AG08396 (cell line): ENCODE data around the gene TEKTIP1.
"Not testable (repeated sequence)": the region's sequence is repeated elsewhere in the genome, so short reads cannot be mapped to it uniquely, and the experiment has no call there.

ENCODE experiments used
- DNase-seq: peaks from one replicate; pipeline ENCODE4 v3.0.0; 2012; ENCODE audit warnings: low spot score, mixed read lengths

The TEKTIP1 gene

DNA sequence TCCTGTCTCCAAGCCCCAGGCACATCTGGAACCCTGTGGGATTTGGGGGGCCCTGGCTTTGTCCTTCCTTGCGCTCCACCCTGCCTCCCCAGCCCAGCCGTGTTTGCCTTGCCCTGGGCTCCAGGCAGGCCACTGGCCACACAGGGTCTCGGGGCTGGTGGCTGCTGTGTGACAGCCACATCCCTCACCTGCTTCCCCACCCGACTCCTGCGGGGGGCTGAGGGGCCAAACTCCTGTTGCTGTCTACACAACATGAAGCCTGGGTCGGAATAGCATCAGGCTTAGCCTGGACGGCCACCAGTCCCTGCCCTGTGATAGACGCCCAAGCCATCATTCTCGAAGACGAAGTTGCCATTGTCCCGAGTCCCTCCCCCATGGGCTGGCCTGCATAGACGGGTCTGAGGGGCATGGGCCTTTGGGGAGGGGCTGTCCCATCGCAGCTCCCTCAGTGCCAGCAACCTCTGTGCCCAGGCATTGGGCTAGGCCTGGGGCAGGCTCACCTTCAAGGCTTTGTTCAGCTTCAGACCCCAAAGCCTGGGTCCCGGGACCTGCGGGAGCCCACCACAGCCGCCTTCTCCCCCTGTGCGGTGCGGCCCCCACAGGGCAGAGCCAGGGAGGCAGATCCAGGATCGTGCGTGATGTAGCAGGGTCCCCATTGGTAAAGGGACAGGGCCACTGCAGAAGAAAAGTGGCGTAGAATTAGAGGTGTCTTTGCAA lies 15.5 kb upstream of the TEKTIP1 start:
- no peak for DNase-seq

DNA sequence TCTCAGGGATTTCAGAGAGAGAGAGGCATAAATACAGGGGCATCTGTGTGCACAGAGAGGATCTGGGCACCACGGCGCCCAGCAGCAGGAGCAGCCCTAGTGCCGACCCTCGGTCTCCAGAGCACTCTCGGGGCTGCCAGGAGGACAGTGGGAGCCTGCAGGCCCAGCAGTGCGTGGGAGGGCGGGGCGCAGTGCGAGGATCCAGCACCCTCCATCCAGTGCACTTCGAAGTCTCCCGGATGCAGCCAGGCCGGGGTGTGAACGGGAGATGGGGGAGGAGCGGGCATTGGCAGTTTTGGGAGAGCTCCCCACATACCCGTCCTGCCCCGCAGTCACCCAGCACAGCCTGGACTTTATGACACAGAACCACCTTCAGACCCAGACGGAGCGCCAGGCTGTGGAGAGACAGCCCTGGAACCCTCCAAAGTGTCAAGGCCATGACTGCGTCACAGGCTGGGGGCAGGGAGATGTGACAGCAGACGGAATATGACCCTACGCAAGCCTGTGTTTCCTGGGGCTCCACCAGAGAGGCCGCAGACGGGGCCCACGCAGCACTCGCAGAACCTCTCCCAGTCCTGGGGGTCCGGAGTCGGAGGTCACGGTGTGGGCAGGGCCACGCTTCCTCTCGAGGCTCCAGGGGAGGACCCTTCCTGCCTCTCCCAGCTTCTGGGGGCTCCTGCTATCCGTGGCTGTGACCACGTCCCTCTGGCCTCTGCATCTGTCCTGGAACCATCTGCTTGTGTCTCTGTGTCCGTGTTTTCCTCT lies 14.7 kb upstream of the TEKTIP1 start:
- no peak for DNase-seq

DNA sequence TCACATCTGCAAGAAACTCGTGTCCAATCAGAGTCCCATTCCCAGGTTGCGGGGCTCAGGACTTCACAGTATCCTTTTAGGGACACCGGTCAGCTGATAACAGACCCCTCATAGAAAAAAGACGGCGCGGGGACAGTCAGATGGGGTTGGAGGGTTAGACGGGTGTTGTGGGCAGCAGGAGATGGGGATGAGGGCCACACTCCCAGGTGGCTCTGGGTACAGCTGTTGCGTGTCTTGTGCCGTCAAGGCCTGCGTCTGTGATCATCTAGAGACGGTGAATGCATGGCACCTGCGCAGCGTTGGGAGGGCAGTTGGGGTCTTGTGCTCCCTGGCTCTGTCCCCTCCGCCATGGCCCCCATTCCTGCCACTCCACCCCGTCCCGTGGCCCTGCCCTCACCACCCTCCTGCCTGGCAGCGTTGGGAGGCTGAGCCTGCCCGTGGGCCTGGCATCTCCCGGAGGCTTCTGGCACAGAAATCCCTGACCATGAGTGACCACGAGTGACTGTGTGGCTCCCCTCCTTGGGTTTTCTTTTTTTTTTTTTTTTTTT lies 14.0 kb upstream of the TEKTIP1 start:
- DNase-seq, result no peak

DNA sequence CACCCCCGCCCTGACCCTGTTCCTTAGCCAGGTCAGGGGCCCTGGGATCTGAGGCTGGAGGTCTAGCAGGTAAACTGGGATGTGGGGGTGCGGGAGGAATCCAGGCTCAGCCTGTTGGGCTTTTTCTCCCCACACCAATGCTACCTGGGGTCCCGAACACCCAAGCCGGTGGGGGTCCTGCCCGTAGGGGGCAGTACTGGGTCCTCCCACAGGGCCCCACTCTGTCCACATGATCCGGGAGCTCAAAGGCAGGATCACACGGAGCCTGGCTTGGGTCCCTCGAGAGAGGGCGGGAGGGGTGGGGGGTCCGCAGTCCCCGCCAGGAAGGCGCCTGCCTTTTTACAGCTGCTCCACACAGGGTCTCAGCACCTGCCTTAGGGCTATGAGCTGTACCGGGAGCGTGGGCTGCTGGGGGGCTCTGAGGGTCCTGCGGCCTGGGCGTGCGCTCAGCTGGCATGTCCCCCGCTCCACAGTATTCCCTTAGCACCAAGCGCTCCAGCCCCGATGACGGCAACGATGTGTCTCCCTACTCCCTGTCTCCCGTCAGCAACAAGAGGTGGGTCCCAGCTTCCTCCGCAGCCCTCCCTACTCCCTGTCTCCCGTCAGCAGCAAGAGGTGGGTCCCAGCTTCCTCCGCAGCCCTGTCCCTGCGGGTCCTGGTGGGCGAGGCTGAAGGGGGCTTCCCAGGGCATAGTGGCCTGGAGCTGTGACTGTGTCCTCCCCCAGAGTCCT lies 12.3 kb upstream of the TEKTIP1 start:
- no peak for DNase-seq

DNA sequence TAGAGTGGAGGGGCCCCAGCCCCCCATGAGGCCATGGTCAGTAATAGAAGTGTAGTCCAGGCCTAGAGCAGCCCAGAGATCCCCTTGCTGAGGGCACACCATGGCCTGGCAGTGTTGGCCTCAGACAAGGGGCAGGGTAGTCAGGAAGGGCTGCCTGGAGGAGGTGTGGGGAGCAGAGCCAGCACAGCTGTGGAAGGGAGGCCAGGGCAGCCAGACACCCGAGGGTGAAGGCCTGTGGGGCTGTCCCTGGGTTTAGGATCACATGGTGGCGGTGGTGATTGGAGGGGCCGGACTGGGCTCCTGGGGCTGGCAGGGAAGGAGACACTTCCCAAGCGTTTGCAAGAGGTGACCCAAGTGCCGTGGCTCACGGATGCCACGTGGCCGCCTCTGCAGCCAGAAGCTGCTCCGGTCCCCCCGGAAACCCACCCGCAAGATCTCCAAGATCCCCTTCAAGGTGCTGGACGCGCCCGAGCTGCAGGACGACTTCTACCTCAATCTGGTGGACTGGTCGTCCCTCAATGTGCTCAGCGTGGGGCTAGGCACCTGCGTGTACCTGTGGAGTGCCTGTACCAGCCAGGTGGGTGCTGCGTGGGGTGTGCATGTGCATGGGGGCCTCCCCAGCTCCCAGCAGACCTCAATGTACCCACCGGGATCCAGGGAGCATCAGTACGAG lies 11.6 kb upstream of the TEKTIP1 start:
- DNase-seq, result no peak

DNA sequence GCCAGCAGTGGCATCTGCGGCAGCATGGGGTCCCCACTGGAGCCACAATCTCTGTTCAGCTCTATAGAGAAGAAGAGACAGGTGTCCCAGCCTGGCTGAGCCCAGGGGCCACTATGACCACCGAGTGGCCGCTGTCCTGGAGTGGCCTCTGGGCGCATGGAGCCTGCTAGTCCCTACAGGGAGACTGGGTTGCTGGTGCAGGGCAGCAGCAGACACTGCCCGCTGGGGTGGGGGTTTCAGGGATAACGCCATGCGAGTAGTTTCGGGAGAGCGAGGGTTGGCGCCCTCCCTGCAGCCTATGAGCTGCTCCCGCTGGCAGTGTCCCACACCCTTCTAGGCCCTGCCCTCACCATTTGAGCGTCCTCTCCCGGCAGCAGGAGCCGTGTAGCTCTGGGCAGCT lies 10.9 kb upstream of the TEKTIP1 start:
- no peak for DNase-seq

DNA sequence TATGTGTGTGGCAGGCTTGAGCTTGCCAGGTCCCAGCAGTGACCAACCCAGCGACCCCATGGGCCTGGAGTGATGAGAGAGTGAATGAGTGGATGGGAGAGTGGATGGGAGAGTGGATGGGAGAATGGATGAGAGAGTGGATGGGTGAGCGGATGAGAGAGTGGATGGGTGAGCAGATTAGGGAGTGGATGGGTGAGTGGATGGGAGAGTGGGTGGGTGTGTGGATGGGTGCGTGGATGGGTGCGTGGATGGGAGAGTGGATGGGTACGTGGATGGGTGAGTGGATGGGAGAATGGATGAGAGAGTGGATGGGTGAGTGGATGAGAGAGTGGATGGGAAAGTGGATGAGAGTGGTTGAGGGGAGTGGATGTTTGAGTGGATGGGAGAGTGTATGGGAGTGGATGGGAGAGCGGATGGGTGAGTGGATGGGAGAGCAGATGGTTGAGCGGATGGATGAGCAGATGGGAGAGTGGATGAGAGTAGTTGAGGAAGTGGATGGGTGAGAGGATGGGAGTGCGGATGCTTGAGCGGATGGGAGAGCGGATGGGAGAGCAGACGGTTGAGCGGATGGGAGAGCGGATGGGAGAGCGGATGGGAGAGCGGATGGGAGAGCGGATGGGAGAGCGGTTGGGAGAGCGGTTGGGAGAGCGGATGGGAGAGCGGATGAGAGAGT lies 10.3 kb upstream of the TEKTIP1 start:
- DNase-seq, result no peak

DNA sequence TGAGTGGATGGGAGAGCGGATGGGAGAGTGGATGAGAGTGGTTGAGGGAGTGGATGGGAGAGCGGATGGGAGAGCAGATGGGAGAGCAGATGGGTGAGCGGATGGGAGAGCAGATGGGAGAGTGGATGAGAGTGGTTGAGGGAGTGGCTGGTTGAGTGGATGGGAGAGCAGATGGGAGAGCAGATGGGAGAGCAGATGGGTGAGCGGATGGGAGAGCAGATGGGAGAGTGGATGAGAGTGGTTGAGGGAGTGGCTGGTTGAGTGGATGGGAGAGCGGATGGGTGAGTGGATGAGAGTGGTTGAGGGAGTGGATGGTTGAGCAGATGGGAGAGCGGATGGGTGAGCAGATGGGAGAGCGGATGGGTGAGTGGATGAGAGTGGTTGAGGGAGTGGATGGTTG lies 9.7 kb upstream of the TEKTIP1 start:
- not testable (repeated sequence) for DNase-seq

DNA sequence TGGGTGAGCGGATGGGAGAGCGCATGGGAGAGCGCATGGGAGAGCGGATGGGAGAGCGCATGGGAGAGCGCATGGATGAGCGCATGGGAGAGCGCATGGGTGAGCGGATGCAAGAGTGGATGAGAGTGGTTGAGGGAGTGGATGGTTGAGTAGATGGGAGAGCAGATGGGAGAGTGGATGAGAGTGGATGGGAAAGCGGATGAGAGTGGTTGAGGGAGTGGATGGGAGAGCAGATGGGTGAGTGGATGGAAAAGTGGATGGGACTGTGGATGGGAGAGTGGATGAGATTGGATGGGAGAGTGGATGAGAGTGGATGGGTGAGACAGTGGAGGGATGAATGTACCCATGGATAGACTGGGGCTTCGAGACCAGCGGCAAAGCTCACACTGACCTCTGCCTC lies 8.6 kb upstream of the TEKTIP1 start:
- no peak for DNase-seq

DNA sequence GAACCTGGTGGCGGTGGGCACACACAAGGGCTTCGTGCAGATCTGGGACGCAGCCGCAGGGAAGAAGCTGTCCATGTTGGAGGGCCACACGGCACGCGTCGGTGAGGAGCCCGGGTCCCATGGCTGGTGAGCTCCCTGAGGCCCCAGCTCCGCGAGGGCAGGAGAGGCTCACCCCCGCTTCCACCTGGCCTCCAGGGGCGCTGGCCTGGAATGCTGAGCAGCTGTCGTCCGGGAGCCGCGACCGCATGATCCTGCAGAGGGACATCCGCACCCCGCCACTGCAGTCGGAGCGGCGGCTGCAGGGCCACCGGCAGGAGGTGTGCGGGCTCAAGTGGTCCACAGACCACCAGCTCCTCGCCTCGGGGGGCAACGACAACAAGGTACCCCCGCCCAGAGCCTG lies 7.3 kb upstream of the TEKTIP1 start:
- no peak for DNase-seq

DNA sequence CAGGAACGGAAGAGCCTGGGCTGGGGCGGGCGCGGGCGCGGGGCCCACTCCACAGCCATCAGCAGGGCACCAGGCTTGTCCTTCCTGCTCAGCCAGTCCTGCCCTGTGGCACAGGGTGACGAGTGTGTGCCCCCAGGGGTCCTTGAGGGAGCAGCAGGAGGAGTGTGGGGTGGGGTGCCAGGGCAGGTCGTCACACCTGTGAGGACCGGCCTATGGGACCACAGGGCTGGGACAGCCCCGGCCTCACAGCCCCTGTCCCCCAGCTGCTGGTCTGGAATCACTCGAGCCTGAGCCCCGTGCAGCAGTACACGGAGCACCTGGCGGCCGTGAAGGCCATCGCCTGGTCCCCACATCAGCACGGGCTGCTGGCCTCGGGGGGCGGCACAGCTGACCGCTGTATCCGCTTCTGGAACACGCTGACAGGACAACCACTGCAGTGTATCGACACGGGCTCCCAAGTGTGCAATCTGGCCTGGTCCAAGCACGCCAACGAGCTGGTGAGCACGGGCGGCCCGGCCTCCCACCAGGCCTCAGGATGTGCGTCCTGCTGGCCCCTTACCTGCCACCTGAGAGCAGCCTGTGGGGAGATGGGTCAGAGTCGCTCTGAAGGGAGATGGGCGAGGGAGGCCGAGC lies 6.7 kb upstream of the TEKTIP1 start:
- DNase-seq, result no peak

DNA sequence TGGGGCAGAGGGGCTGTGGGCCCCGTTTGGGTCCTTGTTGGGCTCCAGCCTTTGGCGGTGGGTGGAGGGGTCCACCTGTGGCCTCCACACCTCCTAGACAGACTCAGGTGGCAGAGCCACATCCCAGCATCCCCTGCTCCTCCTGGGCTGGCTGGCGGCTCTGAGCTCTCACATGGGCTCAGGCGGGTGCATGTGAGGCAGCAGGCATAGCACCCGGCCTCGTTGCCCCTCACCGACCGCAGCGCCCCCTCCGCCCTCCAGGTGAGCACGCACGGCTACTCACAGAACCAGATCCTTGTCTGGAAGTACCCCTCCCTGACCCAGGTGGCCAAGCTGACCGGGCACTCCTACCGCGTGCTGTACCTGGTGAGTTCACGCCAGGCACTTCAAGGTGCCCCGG lies 5.9 kb upstream of the TEKTIP1 start:
- DNase-seq, result no peak

DNA sequence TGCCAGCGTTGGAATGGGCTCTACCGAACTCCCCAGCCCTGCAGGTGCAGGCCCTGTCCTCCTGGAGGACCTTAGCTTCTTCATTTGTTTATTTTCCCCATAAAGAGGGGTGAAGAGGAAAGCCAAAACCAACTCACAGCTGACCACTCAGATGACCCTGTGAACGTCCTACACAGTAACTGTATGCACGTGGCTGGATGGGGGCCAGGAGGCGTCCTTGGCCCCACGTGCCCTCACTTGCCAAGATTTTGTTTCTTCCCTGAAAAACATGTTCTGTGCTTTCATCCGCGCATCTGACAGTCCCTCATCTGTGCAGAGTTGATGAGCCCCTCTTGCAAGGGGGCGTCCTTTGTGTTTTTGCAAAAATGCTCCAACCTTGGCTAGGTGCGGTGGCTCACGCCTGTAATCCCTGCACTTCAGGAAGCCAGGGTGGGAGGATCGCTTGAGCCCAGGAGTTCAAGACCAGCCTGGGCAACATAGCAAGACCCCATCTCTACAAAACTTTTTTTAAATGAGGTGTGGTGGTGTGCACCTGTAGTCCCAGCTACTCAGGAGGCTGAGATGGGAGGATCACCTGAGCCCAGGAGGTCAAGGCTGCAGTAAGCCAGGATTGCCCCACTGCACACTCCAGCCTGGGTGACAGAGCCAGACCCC lies 5.3 kb upstream of the TEKTIP1 start:
- no peak for DNase-seq

DNA sequence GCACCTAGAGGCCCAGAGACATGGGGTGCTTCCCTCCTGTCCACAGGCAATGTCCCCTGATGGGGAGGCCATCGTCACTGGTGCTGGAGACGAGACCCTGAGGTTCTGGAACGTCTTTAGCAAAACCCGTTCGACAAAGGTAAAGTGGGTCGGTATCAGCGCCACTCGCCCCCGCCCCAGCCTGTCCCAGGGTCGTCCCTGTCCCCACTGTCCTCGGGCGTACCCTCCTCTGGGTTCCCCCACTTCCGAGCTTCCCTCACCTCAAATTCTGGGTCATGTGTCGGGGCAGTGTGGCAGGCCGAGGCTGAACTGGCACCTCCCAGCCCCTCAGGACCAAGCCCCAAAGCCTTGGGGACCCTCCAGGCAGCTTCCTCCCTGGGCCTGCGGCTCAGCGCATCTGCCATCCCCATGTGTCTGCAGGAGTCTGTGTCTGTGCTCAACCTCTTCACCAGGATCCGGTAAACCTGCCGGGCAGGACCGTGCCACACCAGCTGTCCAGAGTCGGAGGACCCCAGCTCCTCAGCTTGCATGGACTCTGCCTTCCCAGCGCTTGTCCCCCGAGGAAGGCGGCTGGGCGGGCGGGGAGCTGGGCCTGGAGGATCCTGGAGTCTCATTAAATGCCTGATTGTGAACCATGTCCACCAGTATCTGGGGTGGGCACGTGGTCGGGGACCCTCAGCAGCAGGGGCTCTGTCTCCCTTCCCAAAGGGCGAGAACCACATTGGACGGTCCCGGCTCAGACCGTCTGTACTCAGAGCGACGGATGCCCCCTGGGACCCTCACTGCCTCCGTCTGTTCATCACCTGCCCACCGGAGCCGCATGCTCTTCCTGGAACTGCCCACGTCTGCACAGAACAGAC lies 4.4 kb upstream of the TEKTIP1 start:
- DNase-seq, result no peak

DNA sequence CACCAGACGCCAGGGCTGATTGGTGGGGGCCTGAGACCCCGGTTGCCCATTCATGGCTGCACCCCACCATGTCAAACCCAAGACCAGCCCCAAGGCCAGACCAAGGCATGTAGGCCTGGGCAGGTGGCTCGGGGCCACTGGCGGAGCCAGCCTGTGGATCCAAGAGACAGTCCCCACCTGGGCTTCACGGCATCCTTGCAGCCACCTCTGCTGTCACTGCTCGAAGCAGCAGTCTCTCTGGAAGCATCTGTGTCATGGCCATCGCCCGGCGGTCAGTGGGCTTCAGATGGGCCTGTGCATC lies 3.8 kb upstream of the TEKTIP1 start:
- no peak for DNase-seq

DNA sequence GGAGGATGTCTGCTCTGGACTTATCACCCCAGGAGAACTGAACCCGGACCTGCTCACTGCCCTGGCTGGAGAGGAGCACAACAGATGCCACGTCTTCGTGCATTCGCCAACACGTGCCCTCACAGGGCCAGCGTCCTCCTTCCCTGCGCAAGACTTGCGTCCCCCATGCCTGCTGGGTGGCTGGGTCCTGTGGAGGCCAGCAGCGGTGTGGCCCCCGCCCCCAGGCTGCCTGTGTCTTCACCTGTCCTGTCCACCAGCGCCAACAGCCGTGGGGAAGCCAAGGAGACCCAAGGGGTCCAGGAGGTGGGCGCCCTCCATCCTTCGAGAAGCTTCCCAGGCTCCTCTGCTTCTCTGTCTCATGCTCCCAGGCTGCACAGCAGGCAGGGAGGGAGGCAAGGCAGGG lies 3.4 kb upstream of the TEKTIP1 start:
- DNase-seq, result no peak

DNA sequence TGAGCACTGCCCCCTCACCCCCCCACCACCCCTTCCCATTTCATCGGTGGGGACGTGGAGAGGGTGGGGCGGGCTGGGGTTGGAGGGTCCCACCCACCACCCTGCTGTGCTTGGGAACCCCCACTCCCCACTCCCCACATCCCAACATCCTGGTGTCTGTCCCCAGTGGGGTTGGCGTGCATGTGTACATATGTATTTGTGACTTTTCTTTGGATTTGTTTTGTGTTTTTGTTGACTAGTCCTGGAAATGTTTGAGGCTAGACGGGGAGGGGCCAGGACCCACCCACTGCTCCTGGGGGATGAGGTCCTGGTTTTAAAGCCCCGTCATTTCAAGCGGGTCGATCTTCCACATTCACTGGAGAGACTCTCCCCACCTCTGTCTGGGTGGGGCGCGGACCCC lies 3.0 kb upstream of the TEKTIP1 start:
- no peak for DNase-seq

DNA sequence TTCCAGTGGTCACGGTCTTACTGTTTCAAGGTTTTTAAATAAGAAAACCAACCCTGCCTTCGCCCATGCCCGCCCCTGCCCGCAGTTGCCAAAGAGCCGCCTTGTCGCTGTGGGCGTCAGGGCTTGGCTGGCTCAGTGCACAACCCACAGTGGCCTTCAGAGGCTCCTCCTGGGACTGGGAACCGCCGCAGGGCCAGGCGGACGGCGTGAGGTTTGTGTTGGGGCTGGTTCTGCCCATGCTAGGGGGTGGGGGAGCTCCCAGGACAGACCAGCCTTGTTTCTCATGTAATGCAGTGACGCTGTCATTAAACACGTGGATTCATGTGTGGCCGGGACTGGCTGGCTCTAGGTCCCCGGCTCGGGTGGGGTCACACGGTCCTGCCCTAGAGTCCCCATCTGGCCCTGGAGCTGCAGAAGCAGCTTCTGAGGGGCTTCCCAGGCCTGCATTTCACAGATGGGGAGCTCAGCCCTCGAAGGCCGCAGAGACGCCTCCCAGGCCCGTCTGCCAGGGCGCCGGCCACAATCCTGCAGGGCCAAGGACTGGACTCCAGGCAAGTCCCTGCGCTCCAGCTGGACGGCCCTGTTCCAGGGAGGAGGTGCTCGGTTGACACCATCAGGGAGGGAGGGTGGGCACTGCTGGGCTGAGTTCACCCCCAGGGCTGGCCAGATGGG lies 2.4 kb upstream of the TEKTIP1 start:
- DNase-seq, result no peak

DNA sequence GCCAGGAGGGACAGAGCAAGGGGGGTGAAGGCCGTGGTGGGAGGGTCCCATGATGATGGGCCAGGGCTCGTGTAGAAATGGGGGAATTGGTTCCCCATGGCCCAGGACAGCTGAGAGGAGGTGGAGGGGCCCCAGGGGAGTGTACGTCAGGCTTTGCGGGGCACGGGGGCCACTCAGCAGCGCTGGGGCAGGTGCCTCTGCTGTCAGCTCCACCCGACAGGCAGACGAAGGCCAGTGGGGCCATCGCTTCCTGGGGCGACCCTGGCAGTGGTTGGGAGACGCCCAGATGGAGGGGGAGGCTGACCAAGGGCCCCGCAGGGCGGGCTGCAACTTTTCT lies 1.9 kb upstream of the TEKTIP1 start:
- no peak for DNase-seq
